ENCODE results near the gene ANAPC2.

Gene ANAPC2

DNA sequence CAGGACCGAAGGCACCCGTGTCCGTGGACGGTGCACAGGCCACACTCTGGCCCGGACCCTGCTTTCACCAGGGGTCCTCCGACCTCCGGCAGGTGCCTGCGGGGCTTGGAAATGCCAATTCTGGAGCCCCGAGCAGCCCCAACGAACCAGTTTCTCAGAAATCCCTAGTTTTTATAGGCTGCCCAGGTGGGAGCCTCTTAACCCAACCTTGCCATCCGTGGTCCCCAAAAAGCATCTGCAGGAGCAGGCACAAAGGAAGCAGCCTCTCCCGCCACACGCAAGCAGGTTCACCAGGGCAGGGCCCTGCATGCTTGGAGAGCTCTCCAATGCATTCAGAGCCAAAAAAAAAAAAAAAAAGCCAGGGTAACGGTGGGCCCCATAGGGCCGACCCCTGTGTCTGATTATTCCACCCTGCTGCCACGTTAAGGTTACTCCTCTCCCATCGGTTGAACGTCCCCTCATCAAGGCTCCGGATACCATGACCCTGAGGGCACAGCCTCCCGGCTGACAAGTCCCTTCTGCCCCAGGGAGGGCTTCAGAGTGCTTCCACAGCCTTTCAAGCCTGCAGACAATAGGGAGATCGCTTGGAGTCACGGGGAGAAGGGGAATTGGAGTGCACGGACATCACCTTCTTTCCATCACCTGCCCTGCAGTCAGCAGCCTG is 13.0 kb upstream of the ANAPC2 start:
- H3K27me3 ChIP-seq, result no peaks in the 10 kb centered on the region
- no peaks in the 10 kb centered on the region for H3K9me3 ChIP-seq (replicated peaks in 1 of 11)
- TF ChIP-seq Cebpa-rat (IDR thresholded peaks at IDR 0.05), result no peak
- H3K36me3 ChIP-seq, result 0 out of 22 replicates have a peak, but pooled peaks cover 0 to 8% (median 0%) of the 10 kb centered on the region in 11 experiments
- peaks cover 69 to 80% (median 77%) of the 10 kb centered on the region in 10 experiments for H3K4me1 ChIP-seq
- H3K4me3 ChIP-seq, result peak overlapping the region; percentile 79 to 89 (median 86)
- peak overlapping the region; percentile 52 to 92 (median 76); a peak in 21 of 22 replicates for H3K27ac ChIP-seq
- peak overlapping the region; percentile 76 to 97 (median 85) for H3K9ac ChIP-seq
- H4K20me1 ChIP-seq, result peaks cover 14 to 81% (median 45%) of the 10 kb centered on the region in 11 experiments; a peak in 21 of 22 replicates
- peak overlapping the region; percentile 89 to 100 (median 99) for H3K4me2 ChIP-seq

DNA sequence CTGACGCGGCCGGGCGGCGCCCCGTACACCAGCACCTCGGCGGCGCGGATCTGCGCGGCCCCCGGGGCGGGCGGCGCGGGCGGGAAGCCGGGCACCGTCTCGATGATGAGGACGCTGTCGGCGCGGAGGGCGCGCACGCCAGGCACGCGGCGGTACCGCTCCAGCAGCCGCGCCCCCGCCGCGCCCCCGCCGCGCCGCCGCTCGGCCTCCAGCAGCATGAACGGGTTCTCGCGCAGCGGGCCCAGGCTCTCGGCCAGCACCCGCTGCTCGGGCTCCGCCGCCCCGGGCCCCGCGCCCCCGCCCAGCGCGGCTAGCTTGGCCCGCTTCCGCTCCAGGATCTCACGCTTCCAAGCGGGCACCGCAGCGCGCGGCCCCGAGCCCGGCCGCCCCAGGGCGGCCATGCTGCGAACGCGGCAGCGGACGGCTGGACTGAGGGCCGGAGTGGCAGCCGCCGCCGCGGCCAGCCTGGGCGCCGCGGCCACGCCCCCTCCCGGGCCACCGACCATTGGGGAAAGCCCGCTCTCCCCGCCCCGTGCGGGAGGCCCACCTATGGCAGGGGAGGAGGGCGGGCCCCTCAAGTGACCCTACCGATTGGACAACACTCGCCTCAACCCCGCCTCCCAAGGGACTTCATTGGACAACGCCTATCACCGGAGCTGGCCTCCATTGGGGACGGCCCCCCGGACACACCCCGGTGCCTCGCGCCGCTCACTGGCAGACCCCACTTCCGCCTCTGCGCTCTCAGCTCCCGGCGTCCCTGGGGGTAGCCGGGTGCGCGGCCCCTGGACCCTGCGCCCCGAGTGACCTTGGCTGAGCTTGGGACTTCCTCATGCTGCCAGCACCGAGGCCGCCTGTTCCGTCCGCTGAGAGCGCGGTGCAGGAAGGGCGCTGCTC is 12.2 kb upstream of the ANAPC2 start, which contains the start of gene TPRN:
TSS of gene TPRN (minus strand) at position 431 of the 894 bp plus-strand sequence. CDS start at position 401, 30 bp downstream.
- no peak for TF ChIP-seq Cebpa-rat (IDR thresholded peaks at IDR 0.05)
- H3K9ac ChIP-seq, result peak within 1 kb of the TSS; percentile 79 to 97 (median 88)
- H3K4me3 ChIP-seq, result peak within 1 kb of the TSS; percentile 79 to 89 (median 86)
- H3K4me1 ChIP-seq, result peaks cover 65 to 81% (median 73%) of the 10 kb centered on the region in 10 experiments
- peak within 1 kb of the TSS; percentile 89 to 100 (median 99) for H3K4me2 ChIP-seq
- peak within 1 kb of the TSS; percentile 52 to 92 (median 76); a peak in 21 of 22 replicates for H3K27ac ChIP-seq
- no peaks in the 10 kb centered on the region for H3K9me3 ChIP-seq (replicated peaks in 1 of 11)
- peaks cover 14 to 82% (median 53%) of the 10 kb centered on the region in 11 experiments; a peak in 21 of 22 replicates for H4K20me1 ChIP-seq
- H3K36me3 ChIP-seq, result peaks cover 0 to 13% (median 0%) of the 10 kb centered on the region in 11 experiments; a peak in 3 of 22 replicates
- H3K27me3 ChIP-seq, result no peaks in the 10 kb centered on the region

DNA sequence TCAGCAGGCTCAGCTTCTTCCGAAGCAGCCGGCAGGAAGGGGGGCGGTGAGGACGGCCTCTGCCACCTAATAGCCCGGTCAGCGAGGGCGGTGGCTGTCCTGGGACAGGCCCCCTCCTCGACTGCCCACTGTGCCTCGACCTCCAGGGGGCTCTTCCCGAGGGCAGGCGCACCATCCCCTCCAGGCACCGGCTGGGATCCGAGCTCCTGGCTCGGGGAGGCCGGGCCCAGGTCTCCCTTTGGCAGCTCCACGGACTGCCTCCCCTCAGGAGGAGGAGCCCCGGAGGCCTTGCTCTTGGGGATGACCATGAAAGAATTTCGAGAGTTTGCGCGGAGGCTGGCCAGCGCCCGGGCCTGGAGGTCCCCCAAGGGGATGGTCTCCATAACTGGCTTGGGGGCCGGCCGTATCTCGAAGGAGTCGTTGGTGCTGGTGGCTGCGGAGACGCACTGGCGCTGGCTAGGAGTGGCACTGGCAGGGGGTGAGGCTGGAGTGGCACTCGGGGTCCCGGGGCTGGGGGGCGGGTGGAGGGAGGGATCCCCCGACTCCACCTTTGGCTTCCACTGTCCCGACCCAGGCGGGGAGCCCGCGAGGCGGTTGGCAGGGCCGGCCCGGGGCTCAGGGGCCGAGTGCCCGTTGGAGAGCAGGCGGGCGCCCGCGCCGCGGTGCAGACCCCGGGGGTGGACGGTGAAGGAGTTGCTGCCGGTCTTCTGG is 11.2 kb upstream of the ANAPC2 start:
- H4K20me1 ChIP-seq, result peaks cover 14 to 86% (median 58%) of the 10 kb centered on the region in 11 experiments; a peak in 21 of 22 replicates
- H3K4me2 ChIP-seq, result peak overlapping the region; percentile 88 to 100 (median 97)
- peaks cover 62 to 86% (median 70%) of the 10 kb centered on the region in 10 experiments for H3K4me1 ChIP-seq
- H3K4me3 ChIP-seq, result peak overlapping the region; percentile 79 to 89 (median 86)
- no peak for TF ChIP-seq Cebpa-rat (IDR thresholded peaks at IDR 0.05)
- peaks cover 0 to 23% (median 0%) of the 10 kb centered on the region in 11 experiments; a peak in 3 of 22 replicates for H3K36me3 ChIP-seq
- peak overlapping the region in 1 of 11 experiments; percentile 38; a peak in 1 of 22 replicates for H3K27ac ChIP-seq
- H3K9ac ChIP-seq, result peak overlapping the region; percentile 79 to 97 (median 88); a peak in 21 of 22 replicates
- no peaks in the 10 kb centered on the region for H3K27me3 ChIP-seq
- no peaks in the 10 kb centered on the region for H3K9me3 ChIP-seq (replicated peaks in 1 of 11)

DNA sequence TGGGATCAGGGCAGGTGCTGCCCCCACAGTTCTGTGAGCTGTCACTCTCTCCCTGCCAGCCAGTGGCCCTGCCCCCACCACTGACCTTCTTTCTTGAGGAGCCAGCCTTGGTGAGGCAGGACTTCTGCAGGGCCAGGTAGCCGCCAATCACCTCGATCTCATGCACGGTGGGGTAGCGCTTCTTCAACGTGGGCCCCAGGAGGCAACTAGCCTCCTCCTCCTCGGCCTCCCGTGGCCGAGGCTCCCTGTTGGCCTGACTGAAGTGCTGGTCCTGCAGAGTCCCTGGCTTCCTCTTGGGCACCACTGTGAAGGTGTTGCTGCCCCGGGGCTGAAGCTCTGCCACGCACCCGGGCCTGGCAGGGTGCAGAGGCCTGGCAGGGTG is 10.5 kb upstream of the ANAPC2 start:
- peaks cover 0 to 27% (median 0%) of the 10 kb centered on the region in 11 experiments; a peak in 4 of 22 replicates for H3K36me3 ChIP-seq
- no peaks in the 10 kb centered on the region for H3K27me3 ChIP-seq
- H3K9me3 ChIP-seq (replicated peaks in 1 of 11), result no peaks in the 10 kb centered on the region
- TF ChIP-seq Cebpa-rat (IDR thresholded peaks at IDR 0.05), result no peak
- H3K4me1 ChIP-seq, result peaks cover 55 to 86% (median 67%) of the 10 kb centered on the region in 10 experiments
- peaks cover 14 to 86% (median 58%) of the 10 kb centered on the region in 11 experiments; a peak in 21 of 22 replicates for H4K20me1 ChIP-seq
- no peak overlapping the region for H3K27ac ChIP-seq
- H3K4me3 ChIP-seq, result peak overlapping the region; percentile 79 to 89 (median 86); a peak in 17 of 20 replicates
- H3K9ac ChIP-seq, result peak overlapping the region; percentile 79 to 97 (median 88); a peak in 21 of 22 replicates
- H3K4me2 ChIP-seq, result peak overlapping the region; percentile 88 to 100 (median 97)

DNA sequence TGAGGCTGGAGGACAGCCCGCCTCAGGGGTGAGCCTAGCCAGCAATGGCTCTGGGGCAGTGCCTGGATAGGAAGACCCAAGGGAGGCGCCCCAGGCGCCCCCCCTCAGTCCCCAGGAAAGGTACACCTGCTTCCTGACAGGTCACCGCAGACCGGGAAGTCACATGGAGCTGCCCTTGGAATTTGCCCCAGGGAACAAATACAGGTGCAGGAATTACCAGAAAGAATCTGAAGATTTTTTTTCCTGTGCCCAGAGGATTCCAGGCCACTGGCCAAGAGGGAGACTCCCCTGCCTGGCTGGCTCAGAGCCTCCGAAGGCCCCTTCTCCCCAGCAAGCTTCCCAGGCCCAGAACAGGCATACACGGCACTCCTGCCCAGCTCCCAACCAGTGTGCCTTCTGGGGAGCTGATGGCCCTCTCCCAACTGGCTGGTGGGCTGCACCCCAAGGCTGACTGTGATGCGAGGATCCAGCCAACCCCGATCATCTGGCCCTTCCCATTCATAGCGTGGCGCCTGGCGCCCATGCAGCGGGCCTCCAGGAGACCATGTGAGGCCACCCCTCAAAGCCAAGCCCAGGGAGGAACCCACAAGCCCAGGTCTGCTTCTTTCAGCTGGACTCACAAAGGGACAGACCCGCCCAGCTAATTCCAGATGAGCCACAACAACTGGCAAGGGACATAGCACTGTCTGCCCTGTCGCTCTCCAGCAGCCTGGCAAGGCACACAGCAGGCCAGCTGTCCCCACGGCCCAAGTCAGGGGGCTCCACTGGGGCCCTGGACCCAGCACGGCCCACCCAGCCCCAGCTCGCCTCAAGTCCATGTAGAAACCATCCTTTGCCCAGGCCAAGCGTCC is 9.9 kb upstream of the ANAPC2 start:
- Histone ChIP-seq H3K27me3 (no peaks in the 10 kb centered on the region), H4K20me1 (peaks cover 14 to 86% (median 64%) of the 10 kb centered on the region in 11 experiments; a peak in 21 of 22 replicates), H3K4me3 (peak overlapping the region; percentile 12 to 89 (median 80); a peak in 15 of 20 replicates), H3K4me2 (peak overlapping the region; percentile 88 to 100 (median 97)), H3K36me3 (peaks cover 0 to 30% (median 0%) of the 10 kb centered on the region in 11 experiments; a peak in 4 of 22 replicates), H3K9ac (peak overlapping the region; percentile 79 to 97 (median 88); a peak in 21 of 22 replicates), H3K4me1 (peaks cover 49 to 83% (median 64%) of the 10 kb centered on the region in 10 experiments), H3K27ac (no peak overlapping the region), H3K9me3 (replicated peaks in 1 of 11) (no peaks in the 10 kb centered on the region)
- TF ChIP-seq Cebpa-rat (IDR thresholded peaks at IDR 0.05), result no peak

DNA sequence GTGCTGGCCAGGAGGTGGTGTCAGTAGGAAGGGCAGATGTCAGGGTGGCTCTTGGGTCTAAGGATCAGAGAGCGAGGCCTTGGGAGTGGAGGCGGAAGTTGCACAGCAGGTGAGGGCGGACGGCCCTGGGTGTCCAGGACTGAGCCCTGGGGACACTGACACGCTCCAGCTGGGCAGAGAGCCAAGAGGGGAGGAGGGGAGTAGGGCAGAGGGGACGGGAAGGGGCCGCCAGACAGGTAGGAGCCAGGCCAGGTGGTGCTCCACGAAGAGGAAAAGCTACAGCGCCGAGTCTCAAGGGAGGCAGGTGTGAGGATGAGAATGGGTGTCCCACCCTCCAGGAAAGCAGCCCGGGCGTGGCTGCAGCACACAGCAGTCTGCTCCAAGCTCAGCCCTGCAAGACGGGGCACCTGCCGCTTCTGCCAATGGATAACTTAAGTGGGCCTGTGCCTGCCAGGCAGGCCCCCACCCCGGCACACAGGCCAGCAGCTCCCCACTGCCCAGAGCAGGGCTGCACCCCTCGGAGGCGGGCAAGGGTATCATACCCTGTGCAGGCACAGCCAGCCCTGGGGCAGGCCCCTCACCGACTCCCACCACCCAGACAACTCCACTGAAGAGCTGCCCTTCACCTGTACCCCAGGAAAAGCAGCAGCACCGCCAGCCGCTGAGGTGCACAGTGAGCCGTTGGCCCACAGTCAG is 7.3 kb upstream of the ANAPC2 start:
- TF ChIP-seq Cebpa-rat (IDR thresholded peaks at IDR 0.05), result no peak
- Histone ChIP-seq H3K4me2 (0 out of 22 replicates have a peak overlapping the region, but pooled peaks of 1 of the 11 experiments have one; percentile 6), H3K9me3 (replicated peaks in 1 of 11) (no peaks in the 10 kb centered on the region), H3K4me3 (no peak overlapping the region), H3K27ac (no peak overlapping the region), H4K20me1 (peaks cover 14 to 92% (median 82%) of the 10 kb centered on the region in 11 experiments; a peak in 21 of 22 replicates), H3K4me1 (peaks cover 36 to 84% (median 62%) of the 10 kb centered on the region in 10 experiments), H3K27me3 (no peaks in the 10 kb centered on the region), H3K9ac (peak overlapping the region in 6 of 11 experiments; percentile 4 to 48 (median 28); a peak in 7 of 22 replicates), H3K36me3 (peaks cover 6 to 56% (median 19%) of the 10 kb centered on the region in 11 experiments; a peak in 20 of 22 replicates)

DNA sequence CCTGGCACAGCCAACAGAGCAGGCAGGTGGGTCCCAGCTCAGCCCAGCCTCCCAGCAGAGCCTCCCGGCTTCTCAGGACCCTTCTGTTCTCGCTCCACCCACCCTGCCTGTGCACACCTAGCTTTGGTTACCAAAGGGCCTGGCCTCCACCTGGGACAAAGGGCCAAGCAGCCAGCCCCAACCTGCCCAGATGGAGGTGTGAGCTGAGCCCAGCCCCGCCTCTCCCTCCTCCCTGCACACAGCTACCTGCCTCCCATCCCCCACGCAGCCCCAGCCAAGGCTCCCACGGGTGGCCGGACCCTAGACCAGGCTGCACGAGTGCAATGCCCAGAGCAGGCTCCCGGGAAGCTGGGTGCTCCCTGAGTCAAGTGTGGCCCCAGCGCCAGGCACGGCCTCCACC is 6.5 kb upstream of the ANAPC2 start:
- no peak overlapping the region for H3K27ac ChIP-seq
- H3K4me3 ChIP-seq, result no peak overlapping the region
- peaks cover 18 to 100% (median 90%) of the 10 kb centered on the region in 11 experiments; a peak in 21 of 22 replicates for H4K20me1 ChIP-seq
- TF ChIP-seq Cebpa-rat (IDR thresholded peaks at IDR 0.05), result no peak
- peaks cover 12 to 64% (median 27%) of the 10 kb centered on the region in 11 experiments; a peak in 20 of 22 replicates for H3K36me3 ChIP-seq
- peaks cover 44 to 92% (median 69%) of the 10 kb centered on the region in 10 experiments for H3K4me1 ChIP-seq
- peak overlapping the region in 2 of 11 experiments; percentile 14 to 23; a peak in 2 of 22 replicates for H3K4me2 ChIP-seq
- H3K9me3 ChIP-seq (replicated peaks in 1 of 11), result no peaks in the 10 kb centered on the region
- peak overlapping the region in 7 of 11 experiments; percentile 6 to 48 (median 32); a peak in 7 of 22 replicates for H3K9ac ChIP-seq
- H3K27me3 ChIP-seq, result no peaks in the 10 kb centered on the region

Data from BLaER1 treated with 17β-estradiol and CSF1 and Interleukin-3, amounts not matched to agents 10 nM and 100 nM (cell line).